Glomerular endothelial cell (primary cell): ENCODE measurements around the gene HOXD12. TPM values are rescaled to one million over a fixed set of nuclear protein-coding genes. Genes with fewer than 3 reads are reported as not detected.

Experiments used
- DNase-seq: peaks from one replicate; pipeline ENCODE4 v3.0.0-alpha.2; 2011; ENCODE audit warnings: low read depth, low spot score; ENCODE audit errors: extremely low read depth
- total RNA-seq: library from RNA; depleted of rRNA; stranded (reverse); fragments of >200 nt; gene quantifications from 2 replicates; pipeline ENCODE4 v1.2.3, GENCODE V29; 2015

HOXD12 gene
- total RNA-seq, result not detected in 2 replicates

GRCh38 chr2:176099728-176100546 lies at the start of gene HOXD12:
Gene HOXD12 (plus strand): TSS chr2:176099795. CDS start chr2:176099802, 7 bp downstream.
- DNase-seq, result no peak

- DNase-seq, result no peak
Observed at GRCh38 chr2:176056406-176056805, 43.2 kb upstream of the HOXD12 start.

- DNase-seq, result no peak
Observed at GRCh38 chr2:176063958-176064357, 35.6 kb upstream of the HOXD12 start.

- no peak for DNase-seq
Observed at GRCh38 chr2:176066645-176067588, 32.7 kb upstream of the HOXD12 start.

- DNase-seq, result no peak
Observed at GRCh38 chr2:176067589-176068418, 31.8 kb upstream of the HOXD12 start.

GRCh38 chr2:176068419-176068832 lies 31.2 kb upstream of the HOXD12 start:
- DNase-seq, result no peak

GRCh38 chr2:176071330-176072291 lies 28.0 kb upstream of the HOXD12 start:
- no peak for DNase-seq

- no peak for DNase-seq
Observed at GRCh38 chr2:176072292-176072669, 27.3 kb upstream of the HOXD12 start.

- no peak for DNase-seq
Observed at GRCh38 chr2:176072951-176073904, 26.4 kb upstream of the HOXD12 start.

GRCh38 chr2:176074919-176075425 lies 24.6 kb upstream of the HOXD12 start:
- DNase-seq, result no peak

GRCh38 chr2:176075481-176075880 lies 24.1 kb upstream of the HOXD12 start:
- DNase-seq, result no peak

GRCh38 chr2:176076063-176076462 lies 23.5 kb upstream of the HOXD12 start:
- no peak for DNase-seq

GRCh38 chr2:176076796-176077195 lies 22.8 kb upstream of the HOXD12 start:
- DNase-seq, result no peak

GRCh38 chr2:176078541-176079284 lies 20.9 kb upstream of the HOXD12 start:
- DNase-seq, result no peak

GRCh38 chr2:176079285-176079830 lies 20.2 kb upstream of the HOXD12 start:
- DNase-seq, result no peak

GRCh38 chr2:176079831-176080539 lies 19.6 kb upstream of the HOXD12 start:
- DNase-seq, result no peak
